Retinal pigment epithelial cell (primary cell): ENCODE data around the gene ARID3A.

ENCODE experiments used
- DNase-seq: peaks from one replicate; pipeline ENCODE4 v3.0.0-alpha.2; 2010; ENCODE audit warnings: low read depth
- H3K4me3 ChIP-seq: 2 replicates; pipeline ENCODE4 v1.5.1; 2011; ENCODE audit warnings: mild to moderate bottlenecking, low read length, control low read depth, moderate library complexity
- CTCF ChIP-seq: conservative IDR thresholded peaks from 2 replicates; pipeline ENCODE4 v1.5.1; 2011; ENCODE audit warnings: low read depth, low read length, control low read depth, inconsistent platforms

The ARID3A gene

GRCh38 chr19:952049-952679 lies 26.3 kb downstream of the ARID3A start:
- DNase-seq = no peak
- no peak for TF ChIP-seq CTCF
- no peak overlapping the region for H3K4me3 ChIP-seq

- DNase-seq = no peak
- no peak overlapping the region for H3K4me3 ChIP-seq
- TF ChIP-seq CTCF = no peak
These were observed 27.0 kb downstream of the ARID3A start for GRCh38 chr19:952680-953444.

DNA sequence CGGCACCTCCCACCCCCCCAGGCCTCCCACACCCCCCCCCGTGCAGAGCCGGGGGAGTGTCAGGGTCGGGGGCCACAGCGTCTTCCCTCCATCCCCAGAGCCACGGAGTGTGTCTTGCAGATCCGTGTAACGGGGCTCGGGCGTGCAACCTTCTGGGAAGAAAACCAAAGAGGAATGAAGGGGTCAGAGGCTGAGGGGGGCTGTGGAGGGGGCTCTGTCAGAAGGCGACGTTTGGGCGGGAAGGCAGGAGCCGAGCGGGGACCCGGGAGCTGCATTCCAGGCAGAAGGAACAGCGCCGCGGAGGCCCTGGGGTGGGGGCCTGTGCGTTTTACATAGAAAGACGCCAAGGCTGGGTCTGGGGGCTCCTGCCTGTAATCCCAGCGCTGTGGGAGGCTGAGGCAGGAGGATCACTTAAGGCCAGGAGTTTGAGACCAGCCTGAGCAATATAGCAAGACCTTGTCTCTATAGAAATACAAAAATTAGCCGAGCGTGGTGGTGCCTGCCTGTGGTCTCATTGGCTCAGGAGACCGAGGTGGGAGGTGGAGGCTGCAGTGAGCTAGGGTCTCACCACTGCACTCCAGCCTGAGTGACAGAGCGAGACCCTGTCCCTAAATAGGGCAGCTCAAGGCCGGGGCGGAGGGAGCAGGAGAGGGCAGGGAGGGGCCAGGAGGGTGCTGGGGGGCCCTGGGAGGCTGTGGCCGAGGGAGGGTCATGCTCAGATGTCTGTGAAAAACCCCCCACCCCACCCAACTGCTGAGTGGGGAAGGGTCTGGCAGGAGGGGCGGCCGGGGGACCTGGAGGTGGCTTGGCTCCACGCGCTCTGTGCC lies 27.8 kb downstream of the ARID3A start:
- H3K4me3 ChIP-seq = no peak overlapping the region
- TF ChIP-seq CTCF = no peak
- DNase-seq = no peak

- DNase-seq = no peak
- no peak for TF ChIP-seq CTCF
- no peak overlapping the region for H3K4me3 ChIP-seq
These were observed 28.4 kb downstream of the ARID3A start for GRCh38 chr19:954272-954671.

DNA sequence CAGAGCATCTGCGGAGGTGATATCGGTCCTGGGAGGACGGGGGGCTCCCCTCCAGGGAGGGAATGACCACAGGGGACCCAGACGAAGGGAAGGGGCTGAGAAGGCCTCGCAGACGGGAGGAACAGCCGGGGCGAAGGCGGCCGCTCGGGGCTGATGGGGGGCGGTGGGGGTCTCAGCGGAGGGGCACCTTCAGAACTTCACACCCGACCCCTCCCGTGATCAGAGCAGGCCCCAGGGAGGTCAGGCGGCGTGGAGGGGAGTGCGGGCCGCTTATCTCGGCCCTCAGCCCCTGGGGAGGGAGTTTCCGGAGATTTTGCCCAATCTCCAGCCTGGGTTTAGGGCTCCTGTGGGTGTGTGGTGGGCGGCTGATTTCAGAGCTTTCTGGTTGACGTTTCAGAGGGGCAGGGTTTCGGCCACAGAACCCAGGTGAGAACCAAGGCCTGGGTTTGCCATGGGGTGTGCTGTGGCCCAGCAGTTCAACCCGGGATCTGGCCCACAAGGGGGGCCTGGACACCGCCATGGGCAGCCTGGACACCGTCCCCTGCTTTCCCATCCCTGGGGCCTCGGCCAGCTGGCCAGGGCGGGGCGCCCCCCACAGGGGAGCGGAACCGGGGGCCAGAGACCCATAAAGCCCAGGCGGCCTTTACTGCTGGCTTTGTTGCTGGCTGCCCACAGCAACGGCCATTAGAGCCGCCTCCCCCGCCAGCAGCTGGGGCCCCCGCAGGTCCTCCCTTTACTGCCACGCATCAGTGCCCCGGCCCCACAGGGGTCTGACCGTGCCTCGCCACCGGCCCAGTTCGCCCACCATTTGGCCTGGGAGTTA lies 29.0 kb downstream of the ARID3A start:
- DNase-seq = no peak
- no peak for TF ChIP-seq CTCF
- no peak overlapping the region for H3K4me3 ChIP-seq

DNA sequence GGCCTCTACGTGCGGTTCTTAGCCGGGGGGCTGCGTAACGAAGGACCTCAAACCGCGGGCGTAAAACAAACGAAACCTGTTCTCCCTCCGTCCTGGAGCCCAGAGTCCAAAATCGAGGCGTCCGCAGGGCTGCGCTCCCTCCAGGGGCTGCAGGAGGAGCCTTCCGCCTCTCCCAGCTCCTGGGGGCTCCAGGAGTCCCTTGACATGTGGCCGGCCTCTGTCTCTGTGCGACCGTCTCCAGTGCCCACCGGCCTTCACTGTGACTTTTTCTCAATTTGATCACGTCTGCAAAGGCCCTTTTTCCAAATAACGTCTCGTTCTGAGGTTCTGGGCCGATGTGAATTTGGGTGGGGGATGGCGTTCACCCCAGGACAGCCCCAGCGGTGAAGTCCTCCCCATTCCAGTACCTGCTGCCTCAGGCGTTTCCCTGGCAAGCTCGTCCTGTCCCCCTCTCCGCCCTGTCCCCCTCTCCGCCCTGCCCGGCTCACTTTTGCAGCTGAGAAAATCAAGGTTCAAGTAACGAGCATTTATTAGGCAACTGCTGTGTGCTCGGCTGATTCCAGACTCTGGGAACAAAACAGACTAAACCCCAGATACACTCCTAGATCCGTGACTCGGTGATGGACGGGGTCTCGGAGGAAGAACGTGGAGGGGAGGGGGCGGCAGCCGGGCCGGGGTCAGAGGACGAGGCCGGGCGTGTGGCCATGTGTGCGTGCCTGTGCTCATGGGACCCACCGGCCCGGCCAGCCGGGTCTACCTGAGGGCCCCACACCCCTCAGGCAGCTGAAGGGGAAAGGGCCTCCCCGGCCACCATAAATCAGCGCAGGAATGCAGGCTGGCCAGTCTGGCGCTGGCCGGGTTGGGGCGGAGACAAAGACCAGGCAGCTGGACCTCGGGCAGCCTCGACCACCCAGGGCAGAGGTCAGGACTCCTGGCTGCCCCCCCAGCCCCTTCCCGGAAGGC lies 30.2 kb downstream of the ARID3A start:
- DNase-seq = no peak
- no peak for TF ChIP-seq CTCF
- no peak overlapping the region for H3K4me3 ChIP-seq
